HepG2 (cell line): ENCODE results near the gene NXN. TPM values are rescaled to one million over a fixed set of nuclear protein-coding genes. Genes with fewer than 3 reads are reported as not detected.

Experiments
- ATAC-seq: fragments of 200-7000 bp; cut with Tn5 transposase; 3 replicates; pipeline ENCODE4 v1.9.1; 2020; ENCODE audit warnings: mild to moderate bottlenecking, moderate library complexity
- BruUV-seq: library from RNA; stranded (reverse); fragments of 400-500 nt; replicated peaks from 2 replicates; lab custom pipeline; 2021; lab: Mats Ljungman, UMichigan
- CTCF ChIA-PET: fragments of 300-600 bp; formaldehyde crosslinking; extraction: SDS; loops from one replicate; lab custom pipeline; 2021; ENCODE audit warnings: low total read pairs, inconsistent platforms, low intra/inter-chr PET ratio; lab: Yijun Ruan, JAX
- POLR2A ChIA-PET: fragments of 350-600 bp; sonication (Branson Sonifier 250); formaldehyde crosslinking; loops from one replicate; lab custom pipeline; 2020; ENCODE audit warnings: antibody characterized with exemption, inconsistent platforms; lab: Yijun Ruan, JAX
- DNase-seq: peaks from one replicate; pipeline ENCODE4 v3.0.0-alpha.2; 2015; ENCODE audit warnings: low spot score
- FAIRE-seq: peaks from 3 replicates; lab custom pipeline; 2011; peaks lifted over from hg19 to GRCh38; lab: Jason Lieb, UNC
- H2AFZ ChIP-seq: one replicate; pipeline ENCODE4 v1.6.1; 2011; ENCODE audit warnings: low read length, inconsistent platforms
- H3K27ac ChIP-seq: fragments of 300-600 bp; 3 replicates; pipeline ENCODE4 v1.8.0; 2011; ENCODE audit warnings: mixed run types, mild to moderate bottlenecking, mixed read lengths, low read length, inconsistent platforms; ENCODE audit not compliant: insufficient read depth; ENCODE audit errors: extremely low read length
- H3K27me3 ChIP-seq, 2 experiments: fragments of 200-600 bp in 1 of 2; 2 replicates in 1 of 2; 3 replicates in 1 of 2; pipeline versions ENCODE4 v1.6.0 to v1.8.0; 2011; ENCODE audit warnings: low read length in 2 of 2, mild to moderate bottlenecking in 2 of 2, moderate library complexity in 2 of 2, inconsistent platforms in 1 of 2; ENCODE audit not compliant: insufficient read depth in 2 of 2, control insufficient read depth in 1 of 2
- H3K36me3 ChIP-seq, 2 experiments: fragments of 200-600 bp in 1 of 2; replicated peaks in 1 of 2; 2 replicates in 1 of 2; 3 replicates in 1 of 2; pipeline versions ENCODE4 v1.5.1 to v1.8.0; 2011; ENCODE audit warnings: low read length in 2 of 2, inconsistent platforms in 1 of 2; ENCODE audit not compliant: insufficient read depth in 2 of 2, control insufficient read depth in 1 of 2
- H3K4me1 ChIP-seq: 2 replicates; pipeline ENCODE4 v1.5.1; 2012; ENCODE audit warnings: low read length, inconsistent platforms; ENCODE audit not compliant: insufficient read depth
- H3K4me2 ChIP-seq: 2 replicates; pipeline ENCODE4 v1.6.0; 2011; ENCODE audit warnings: low read depth, low read length, inconsistent platforms
- H3K4me3 ChIP-seq, 3 experiments: fragments of 200-600 bp in 1 of 3; sonication (generic), shearing (Covaris generic) in 1 of 3; replicated peaks in 1 of 3; 2 replicates each; pipeline ENCODE4 v1.5.1; 2011 to 2016; ENCODE audit warnings: low read length in 3 of 3, inconsistent platforms in 2 of 3, low read depth in 2 of 3, mild to moderate bottlenecking in 2 of 3, control low read depth in 1 of 3, mixed read lengths in 1 of 3; ENCODE audit not compliant: insufficient read depth in 1 of 3
- H3K79me2 ChIP-seq: one replicate; pipeline ENCODE4 v1.6.1; 2011; ENCODE audit warnings: low read length, inconsistent platforms; ENCODE audit not compliant: insufficient read depth
- H3K9ac ChIP-seq: 2 replicates; pipeline ENCODE4 v1.6.0; 2011; ENCODE audit warnings: mild to moderate bottlenecking, low read depth, low read length, inconsistent platforms; ENCODE audit not compliant: insufficient read depth
- H3K9me3 ChIP-seq: 2 replicates; pipeline ENCODE4 v1.5.1; 2012; ENCODE audit warnings: mild to moderate bottlenecking, low read length
- H4K20me1 ChIP-seq: 2 replicates; pipeline ENCODE4 v1.6.0; 2011; ENCODE audit warnings: inconsistent platforms, mild to moderate bottlenecking, low read length, moderate library complexity; ENCODE audit not compliant: insufficient read depth
- ZNF431 ChIP-seq: sonication (generic); formaldehyde crosslinking; IDR thresholded peaks from 2 replicates; pipeline ENCODE4 v1.9.0; 2022; ENCODE audit warnings: missing genetic modification reagents, low read depth, mild to moderate bottlenecking, borderline replicate concordance
- ZSCAN31 ChIP-seq: sonication (generic); formaldehyde crosslinking; IDR thresholded peaks from 2 replicates; pipeline ENCODE4 v1.5.0; 2020; ENCODE audit warnings: low read depth, mild to moderate bottlenecking, missing genetic modification reagents
- WGBS: methylation state at CpG from one replicate; pipeline ENCODE4 v1.1.6; 2017; ENCODE audit warnings: low lambda C conversion rate; 5-methylcytosine and 5-hydroxymethylcytosine counted together
- in situ Hi-C: cut with HindIII; loops from 2 replicates; pipeline ENCODE4 v1.10.0; 2017; ENCODE audit warnings: low pct_unique_long_range_greater_than_20kb; ENCODE audit not compliant: extremely low pct_ligation_motif_present
- intact Hi-C: fragments of 100-400 bp; cut with micrococcal nuclease; formaldehyde crosslinking; loops from one replicate; pipeline ENCODE4 v1.10.0; 2022; ENCODE audit not compliant: unreplicated experiment
- polyA plus RNA-seq, 8 experiments: library from polyadenylated mRNA; depleted of rRNA in 3 of 8; stranded (reverse) in 7 of 8; unstranded in 1 of 8; fragments of >200 nt; fragmentation: Illumina TruSeq in 4 of 8; extraction: Trizol in 4 of 8; gene quantifications; 2 replicates each; pipeline versions ENCODE4 v1.2.1 to v1.2.3, GENCODE V29; 2011 to 2016; ENCODE audit warnings: low read depth in 4 of 8, missing spikeins in 1 of 8, mixed read lengths in 1 of 8; ENCODE audit not compliant: insufficient read depth in 1 of 8
- total RNA-seq, 5 experiments: library from RNA; depleted of rRNA; stranded (reverse); fragments of >200 nt; fragmentation: Illumina TruSeq; extraction: Trizol; gene quantifications; 2 replicates each; pipeline ENCODE4 v1.2.3, GENCODE V29; 2016; ENCODE audit warnings: low read depth in 1 of 5
- TF ChIP-seq, protein P1 (sequence below), 2 experiments: fragments of 450-650 bp in 1 of 2; sonication (generic) in 1 of 2; formaldehyde crosslinking in 1 of 2; IDR thresholded peaks; 2 replicates each; pipeline versions ENCODE4 v1.6.1 to v1.8.0; 2016 to 2022; ENCODE audit warnings: antibody characterized with exemption in 1 of 2, mild to moderate bottlenecking in 1 of 2, missing genetic modification reagents in 1 of 2
- TF ChIP-seq, protein P2 (sequence below), 2 experiments: sonication (generic) in 1 of 2; formaldehyde crosslinking in 1 of 2; IDR thresholded peaks; 2 replicates each; pipeline versions ENCODE4 v1.4.0 to v1.6.1; 2016 to 2020; ENCODE audit warnings: borderline replicate concordance in 1 of 2, low read depth in 1 of 2, mild to moderate bottlenecking in 1 of 2, missing genetic modification reagents in 1 of 2

The NXN gene
- total and polyA plus RNA-seq, 2 of the 13 experiments (the other 11 are each of a cell fraction or from before 2014, with no cell fraction given), result 22.2 to 24.3 TPM

DNA sequence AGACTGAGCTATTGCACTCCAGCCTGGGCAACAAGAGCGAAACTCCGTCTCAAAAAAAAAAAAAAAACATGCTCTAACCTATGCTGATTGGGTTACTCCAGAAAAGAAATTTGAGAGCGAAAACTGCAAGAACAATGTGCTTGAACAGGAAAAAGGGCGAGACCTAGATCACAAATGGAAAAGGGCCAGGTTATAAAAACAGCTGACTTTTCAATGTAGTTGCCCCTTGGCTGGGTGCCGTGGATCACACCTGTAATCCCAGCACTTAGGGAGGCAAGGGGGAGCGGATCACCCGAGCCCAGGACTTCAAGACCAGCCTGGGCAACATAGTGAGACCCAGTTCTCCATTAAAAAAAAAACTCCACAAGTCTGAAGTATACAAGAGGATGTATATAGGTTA, 148.6 kb downstream of the NXN start (continued):
- TF ChIP-seq, protein P1, sequence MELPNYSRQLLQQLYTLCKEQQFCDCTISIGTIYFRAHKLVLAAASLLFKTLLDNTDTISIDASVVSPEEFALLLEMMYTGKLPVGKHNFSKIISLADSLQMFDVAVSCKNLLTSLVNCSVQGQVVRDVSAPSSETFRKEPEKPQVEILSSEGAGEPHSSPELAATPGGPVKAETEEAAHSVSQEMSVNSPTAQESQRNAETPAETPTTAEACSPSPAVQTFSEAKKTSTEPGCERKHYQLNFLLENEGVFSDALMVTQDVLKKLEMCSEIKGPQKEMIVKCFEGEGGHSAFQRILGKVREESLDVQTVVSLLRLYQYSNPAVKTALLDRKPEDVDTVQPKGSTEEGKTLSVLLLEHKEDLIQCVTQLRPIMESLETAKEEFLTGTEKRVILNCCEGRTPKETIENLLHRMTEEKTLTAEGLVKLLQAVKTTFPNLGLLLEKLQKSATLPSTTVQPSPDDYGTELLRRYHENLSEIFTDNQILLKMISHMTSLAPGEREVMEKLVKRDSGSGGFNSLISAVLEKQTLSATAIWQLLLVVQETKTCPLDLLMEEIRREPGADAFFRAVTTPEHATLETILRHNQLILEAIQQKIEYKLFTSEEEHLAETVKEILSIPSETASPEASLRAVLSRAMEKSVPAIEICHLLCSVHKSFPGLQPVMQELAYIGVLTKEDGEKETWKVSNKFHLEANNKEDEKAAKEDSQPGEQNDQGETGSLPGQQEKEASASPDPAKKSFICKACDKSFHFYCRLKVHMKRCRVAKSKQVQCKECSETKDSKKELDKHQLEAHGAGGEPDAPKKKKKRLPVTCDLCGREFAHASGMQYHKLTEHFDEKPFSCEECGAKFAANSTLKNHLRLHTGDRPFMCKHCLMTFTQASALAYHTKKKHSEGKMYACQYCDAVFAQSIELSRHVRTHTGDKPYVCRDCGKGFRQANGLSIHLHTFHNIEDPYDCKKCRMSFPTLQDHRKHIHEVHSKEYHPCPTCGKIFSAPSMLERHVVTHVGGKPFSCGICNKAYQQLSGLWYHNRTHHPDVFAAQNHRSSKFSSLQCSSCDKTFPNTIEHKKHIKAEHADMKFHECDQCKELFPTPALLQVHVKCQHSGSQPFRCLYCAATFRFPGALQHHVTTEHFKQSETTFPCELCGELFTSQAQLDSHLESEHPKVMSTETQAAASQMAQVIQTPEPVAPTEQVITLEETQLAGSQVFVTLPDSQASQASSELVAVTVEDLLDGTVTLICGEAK (IDR thresholded peaks at IDR 0.05), result no peak
- TF ChIP-seq, protein P1 (CRISPR knock-in tag; IDR thresholded peaks at IDR 0.05), result no peak

DNA sequence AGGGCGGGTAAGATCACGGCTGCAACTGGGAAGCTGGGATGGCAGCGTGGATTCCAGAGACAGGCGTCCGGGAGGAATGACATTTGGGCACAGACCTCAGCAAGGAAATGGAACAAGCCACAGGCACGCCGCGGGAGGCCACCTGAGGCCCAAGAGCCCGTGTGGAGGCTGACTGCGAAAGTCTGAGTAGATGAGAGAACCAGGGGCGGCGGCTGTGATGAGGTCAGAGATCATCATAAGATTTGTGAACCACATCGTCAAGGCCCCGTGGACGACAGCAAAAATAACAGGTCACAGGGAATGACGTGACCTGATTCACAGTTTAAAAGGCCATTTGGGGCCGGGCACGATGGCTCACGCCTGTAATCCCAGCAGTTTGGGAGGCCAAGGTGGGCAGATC, 149.2 kb downstream of the NXN start:
- peaks cover 0 to under 1% of the 10 kb centered on the region in 2 experiments; a peak in 3 of 5 replicates for H3K36me3 ChIP-seq
- ATAC-seq (no peak), FAIRE-seq (no peak), DNase-seq (no peak)
- BruUV-seq, result no TSS peak
- no peaks in the 10 kb centered on the region for H3K27me3 ChIP-seq
- in situ Hi-C loops, result no loop called here
- no peaks in the 10 kb centered on the region for H4K20me1 ChIP-seq
- WGBS, result 88% methylated on average over 19 of the region's 19 CpGs
- no peaks in the 10 kb centered on the region for H3K79me2 ChIP-seq
- no peak overlapping the region for H3K27ac ChIP-seq
- no peak overlapping the region for H3K4me2 ChIP-seq
- no peak overlapping the region for H3K9ac ChIP-seq
- POLR2A ChIA-PET, result no interaction called here
- CTCF ChIA-PET, result no interaction called here
- H3K4me3 ChIP-seq, result no peak overlapping the region
- intact Hi-C loops, result no loop called here
- H2AFZ ChIP-seq, result no peak overlapping the region
- H3K4me1 ChIP-seq, result no peaks in the 10 kb centered on the region
- H3K9me3 ChIP-seq, result no peaks in the 10 kb centered on the region
- TF ChIP-seq ZNF431 (CRISPR knock-in tag) (no peak), ZSCAN31 (CRISPR knock-in tag) (no peak)
- TF ChIP-seq, protein P2, sequence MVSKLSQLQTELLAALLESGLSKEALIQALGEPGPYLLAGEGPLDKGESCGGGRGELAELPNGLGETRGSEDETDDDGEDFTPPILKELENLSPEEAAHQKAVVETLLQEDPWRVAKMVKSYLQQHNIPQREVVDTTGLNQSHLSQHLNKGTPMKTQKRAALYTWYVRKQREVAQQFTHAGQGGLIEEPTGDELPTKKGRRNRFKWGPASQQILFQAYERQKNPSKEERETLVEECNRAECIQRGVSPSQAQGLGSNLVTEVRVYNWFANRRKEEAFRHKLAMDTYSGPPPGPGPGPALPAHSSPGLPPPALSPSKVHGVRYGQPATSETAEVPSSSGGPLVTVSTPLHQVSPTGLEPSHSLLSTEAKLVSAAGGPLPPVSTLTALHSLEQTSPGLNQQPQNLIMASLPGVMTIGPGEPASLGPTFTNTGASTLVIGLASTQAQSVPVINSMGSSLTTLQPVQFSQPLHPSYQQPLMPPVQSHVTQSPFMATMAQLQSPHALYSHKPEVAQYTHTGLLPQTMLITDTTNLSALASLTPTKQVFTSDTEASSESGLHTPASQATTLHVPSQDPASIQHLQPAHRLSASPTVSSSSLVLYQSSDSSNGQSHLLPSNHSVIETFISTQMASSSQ (IDR thresholded peaks at IDR 0.05; ENCODE audit: low read depth), result no peak
- TF ChIP-seq, protein P2 (CRISPR knock-in tag; IDR thresholded peaks at IDR 0.05; ENCODE audit: borderline replicate concordance), result no peak
